Activated CD8-positive, alpha-beta memory T cell treated with anti-CD3 and anti-CD28 coated beads for 36 hours (primary cell): ENCODE results near the gene CCDC89. TPM values are rescaled to one million over a fixed set of nuclear protein-coding genes. Genes with fewer than 3 reads are reported as not detected.
"Not testable (repeated sequence)": the region's sequence is repeated elsewhere in the genome, so short reads cannot be mapped to it uniquely, and the experiment has no call there.

ENCODE experiments used
- CTCF ChIA-PET: fragments of 350-600 bp; sonication (Branson Sonifier 250); formaldehyde crosslinking; loops from one replicate; lab custom pipeline; 2021; ENCODE audit warnings: antibody characterized with exemption; lab: Charles Lee
- POLR2A ChIA-PET: fragments of 350-600 bp; sonication (Branson Sonifier 250); formaldehyde crosslinking; loops from one replicate; lab custom pipeline; 2021; ENCODE audit warnings: antibody characterized with exemption; lab: Charles Lee
- total RNA-seq, 2 experiments: library from RNA; stranded (reverse); gene quantifications; one replicate each; pipeline ENCODE4 v1.2.3, GENCODE V29; 2021

The CCDC89 gene
- total RNA-seq, 2 experiments from 2014 or later: not detected

DNA sequence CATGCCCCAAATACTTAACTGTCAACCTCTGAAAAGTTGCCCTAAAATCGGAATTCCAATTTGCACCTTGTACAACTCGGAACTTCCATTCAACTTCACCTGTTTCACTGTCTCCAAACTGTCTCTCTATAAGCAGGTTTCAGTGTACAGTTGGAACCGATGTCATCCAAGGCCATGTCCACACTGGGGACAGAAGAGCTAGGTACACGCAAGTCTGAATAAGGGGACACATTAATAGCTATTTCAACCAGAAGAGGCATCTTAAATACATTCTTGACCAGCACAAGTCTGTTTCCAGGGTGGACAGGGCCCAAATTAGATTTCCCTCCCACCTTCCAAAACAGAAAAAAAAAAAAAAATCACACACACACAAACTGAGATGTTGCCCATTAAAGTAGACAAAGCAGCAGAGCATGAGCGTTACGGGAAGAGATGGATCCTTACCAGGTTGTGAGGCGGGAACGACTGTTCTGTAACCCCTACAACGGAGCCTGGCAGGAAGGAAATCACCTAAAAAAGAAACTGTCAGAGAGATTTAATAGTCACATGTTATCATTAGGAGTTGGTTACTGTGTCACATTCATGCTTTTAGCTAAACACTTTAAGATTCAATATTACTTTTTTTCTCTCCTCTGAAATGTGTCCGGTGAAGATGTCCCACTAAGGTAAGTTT is 22.8 kb downstream of the CCDC89 start:
- ChIA-PET POLR2A (interaction anchor here (0.7 to 2.1 kb wide), 4 partner anchors 14 to 154 kb away, joined by 3 to 13 read pairs (median 3); partner anchors contain the start of gene TMEM126A), CTCF (interaction anchor here (0.8 to 1.8 kb wide), 4 partner anchors 10 to 191 kb away, joined by 3 to 8 read pairs (median 4); partner anchors contain the start of gene CCDC83)

DNA sequence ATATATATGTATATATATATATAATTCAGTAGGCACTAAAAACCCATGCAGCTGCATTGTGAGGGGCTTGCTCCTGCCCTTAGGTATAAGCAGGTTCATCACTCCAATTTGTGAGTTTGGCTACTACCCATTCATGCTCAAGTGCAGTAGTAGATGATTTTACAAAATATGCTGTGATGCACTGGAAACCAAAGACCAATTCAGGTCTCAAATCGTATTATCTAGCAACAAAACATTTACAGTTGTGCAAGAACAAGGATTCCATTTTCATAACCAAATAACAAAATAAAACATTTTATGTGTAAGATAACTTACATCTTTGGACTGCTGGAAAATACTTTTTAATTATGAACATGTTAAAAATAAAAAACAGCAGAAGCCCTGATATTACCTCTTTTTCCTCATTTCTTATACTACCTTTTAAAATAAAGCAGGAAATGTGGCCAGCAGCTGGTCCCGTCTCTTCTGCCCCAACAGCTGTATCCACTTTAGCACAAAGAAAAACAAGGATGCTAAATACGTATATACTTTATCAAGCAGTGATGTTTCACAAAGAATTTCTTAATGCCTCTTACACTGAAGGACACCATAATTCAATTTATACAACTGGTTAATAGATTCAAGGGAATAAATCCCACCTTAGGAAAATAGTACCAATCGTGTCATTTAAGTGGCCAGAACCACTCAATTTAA is 23.9 kb downstream of the CCDC89 start:
- ChIA-PET POLR2A (no interaction called here), CTCF (interaction anchor here (1.3 to 1.8 kb wide), 2 partner anchors 26 to 192 kb away, joined by 3 to 4 read pairs; partner anchors contain the start of gene CCDC83)

DNA sequence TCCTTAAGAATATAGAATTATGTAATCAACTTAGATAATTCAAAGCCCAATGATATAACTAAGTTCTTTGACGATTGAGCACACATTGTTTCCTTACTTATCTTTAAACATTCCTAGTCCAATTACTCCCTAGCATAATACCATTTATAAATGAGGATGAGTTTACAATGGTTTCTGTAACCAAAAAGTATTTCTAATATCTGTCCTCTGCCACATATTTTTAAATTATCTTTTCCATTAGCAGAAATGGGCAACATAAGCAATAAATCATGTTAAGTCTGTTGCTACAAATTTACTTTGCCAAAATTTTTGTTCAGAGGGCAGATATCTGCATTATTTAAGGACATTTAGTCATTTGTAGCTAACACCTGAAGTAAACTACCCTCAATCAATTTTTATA is 27.8 kb downstream of the CCDC89 start:
- ChIA-PET POLR2A (no interaction called here), CTCF (no interaction called here)

DNA sequence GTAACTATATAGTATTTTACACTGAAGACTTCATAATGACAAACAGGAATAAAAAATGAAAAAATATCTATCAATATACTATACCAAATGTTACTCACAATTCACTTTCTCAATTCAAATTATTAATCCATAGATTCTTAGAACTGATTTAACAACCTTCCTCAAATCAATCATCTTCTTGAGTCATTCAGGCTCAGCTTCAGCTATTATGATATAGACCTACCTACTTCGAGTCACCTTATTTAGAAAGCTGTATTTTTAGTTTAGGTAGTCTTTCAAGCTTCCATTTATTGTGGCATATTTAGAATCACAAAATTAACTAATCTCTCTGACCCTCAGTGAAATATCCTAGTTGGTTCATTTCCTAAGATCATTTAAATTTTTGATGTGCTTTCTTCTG is 29.2 kb downstream of the CCDC89 start:
- POLR2A ChIA-PET: no interaction called here
- CTCF ChIA-PET: no interaction called here

DNA sequence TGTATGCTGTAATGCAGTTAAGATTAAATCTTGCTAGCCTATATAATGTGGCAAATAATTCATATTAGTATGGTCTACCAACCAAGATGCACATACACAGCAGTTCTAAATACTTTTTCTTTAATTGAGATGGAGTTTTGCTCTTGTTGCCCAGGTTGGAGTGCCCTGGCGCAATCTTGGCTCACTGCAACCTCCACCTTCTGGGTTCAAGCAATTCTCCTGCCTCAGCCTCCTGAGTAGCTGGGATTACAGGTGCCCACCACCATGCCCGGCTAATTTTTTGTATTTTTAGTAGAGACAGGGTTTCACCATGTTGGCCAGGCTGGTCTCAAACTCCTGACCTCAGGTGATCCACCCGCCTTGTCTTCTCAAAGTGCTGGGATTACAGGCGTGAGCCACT is 31.7 kb downstream of the CCDC89 start:
- POLR2A ChIA-PET: not testable (repeated sequence)
- CTCF ChIA-PET: interaction anchor here (1.1 kb wide), 1 partner anchor 9 kb away, joined by 3 read pairs; no protein-coding TSS in a partner anchor

DNA sequence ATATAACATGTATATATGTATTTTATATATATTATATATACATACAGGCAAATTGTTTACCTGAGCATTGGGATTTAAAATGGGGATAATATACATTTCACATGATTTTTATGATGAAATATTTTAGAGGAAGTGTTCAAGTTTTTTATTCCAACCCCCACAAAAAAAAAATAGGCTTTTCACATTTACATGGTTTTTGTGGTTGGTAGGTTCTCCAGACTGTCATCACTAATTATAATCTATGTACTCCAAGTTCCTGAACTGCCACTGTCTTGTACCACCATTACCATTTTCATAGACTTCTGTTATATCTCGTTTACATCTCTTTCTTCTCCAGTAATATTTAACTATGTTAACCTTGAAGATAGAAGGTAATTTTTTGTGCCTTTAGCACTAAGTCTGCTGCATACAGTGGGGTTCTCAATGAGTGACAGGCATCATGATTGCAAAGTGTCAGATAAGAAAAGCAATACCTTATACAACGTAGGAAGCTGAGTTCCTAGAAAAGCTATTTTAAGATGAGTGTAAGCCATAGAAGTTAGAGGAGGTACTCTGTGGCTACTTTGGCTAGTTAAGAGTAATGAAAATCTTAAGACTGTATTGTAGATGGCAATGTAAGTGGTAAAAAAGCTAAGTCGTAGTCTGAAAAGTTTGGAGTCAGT is 33.1 kb downstream of the CCDC89 start:
- ChIA-PET CTCF (interaction anchor here (1.1 kb wide), 1 partner anchor 11 kb away, joined by 3 read pairs; no protein-coding TSS in a partner anchor), POLR2A (interaction anchor here (0.5 kb wide), 1 partner anchor 106 kb away, joined by 4 read pairs; no protein-coding TSS in a partner anchor)

DNA sequence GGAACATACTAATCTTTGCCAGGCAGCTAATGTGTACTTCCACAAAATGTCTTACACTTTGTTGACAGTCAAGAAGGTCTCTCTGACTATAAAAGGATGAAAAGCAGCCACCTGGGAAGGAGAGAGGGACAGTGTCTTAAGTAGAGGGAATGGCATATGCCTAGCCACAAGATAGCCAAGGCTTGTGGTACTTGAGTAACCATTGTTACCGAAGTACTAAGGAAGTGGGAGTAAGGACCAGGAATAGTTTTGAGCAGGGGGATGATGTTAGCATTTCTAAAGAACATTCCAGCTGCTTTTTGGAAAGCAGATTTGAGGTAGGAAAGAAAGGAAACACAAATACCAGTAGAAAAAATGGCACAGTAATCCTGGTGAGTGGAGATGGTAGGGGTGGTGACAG is 34.9 kb downstream of the CCDC89 start:
- POLR2A ChIA-PET: interaction anchor here (0.6 to 1.0 kb wide), 2 partner anchors 9 to 13 kb away, joined by 3 to 4 read pairs; no protein-coding TSS in a partner anchor
- CTCF ChIA-PET: interaction anchor here (0.7 kb wide), 1 partner anchor 135 kb away, joined by 4 read pairs; no protein-coding TSS in a partner anchor

DNA sequence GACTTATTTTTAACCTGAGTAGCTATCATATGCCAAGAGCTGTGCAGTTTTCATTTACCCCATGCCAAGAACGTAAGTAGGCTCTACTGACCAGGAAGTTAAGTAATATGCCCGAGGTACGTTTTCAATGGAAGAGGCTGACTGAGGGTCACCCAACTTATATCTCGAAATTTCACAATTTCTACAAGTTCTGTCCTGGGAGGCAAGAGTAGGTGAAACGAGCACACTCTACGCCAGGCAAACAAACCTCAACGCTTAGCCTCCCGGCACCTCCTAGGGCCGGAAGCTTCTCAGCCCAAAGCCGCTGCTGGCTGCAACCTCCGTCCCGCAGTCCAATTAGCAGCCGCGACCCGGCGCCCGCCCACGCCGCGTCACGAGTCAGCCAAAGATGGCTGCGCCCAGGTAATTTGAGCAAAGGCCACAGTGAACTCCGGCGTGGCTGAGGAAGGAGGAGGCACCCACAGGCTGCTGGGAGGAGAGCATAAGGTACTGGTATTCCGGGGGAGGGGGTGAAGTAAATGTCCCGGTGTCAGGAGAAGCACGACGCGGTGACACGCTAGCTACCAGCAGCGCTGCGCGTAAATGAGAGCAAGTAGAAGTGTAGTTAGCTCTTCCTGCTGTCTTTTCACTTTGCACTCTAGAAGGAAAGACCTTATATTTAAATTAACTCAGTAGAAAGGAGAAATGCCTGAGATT is 38.2 kb downstream of the CCDC89 start, which contains the start of gene TMEM126A:
Gene TMEM126A, plus strand, starts transcription at position 364 of the 696 bp plus-strand sequence. CDS start 2,289 bp downstream, outside the sequence.
- POLR2A ChIA-PET: interaction anchor here (0.7 to 2.1 kb wide), 3 partner anchors 12 to 20 kb away, joined by 5 to 13 read pairs (median 11); partner anchors contain the start of genes CREBZF, DLG2 and TMEM126B
- CTCF ChIA-PET: interaction anchor here (0.7 to 1.1 kb wide), 2 partner anchors 19 to 28 kb away, joined by 3 read pairs; partner anchors contain the start of gene TMEM126B

DNA sequence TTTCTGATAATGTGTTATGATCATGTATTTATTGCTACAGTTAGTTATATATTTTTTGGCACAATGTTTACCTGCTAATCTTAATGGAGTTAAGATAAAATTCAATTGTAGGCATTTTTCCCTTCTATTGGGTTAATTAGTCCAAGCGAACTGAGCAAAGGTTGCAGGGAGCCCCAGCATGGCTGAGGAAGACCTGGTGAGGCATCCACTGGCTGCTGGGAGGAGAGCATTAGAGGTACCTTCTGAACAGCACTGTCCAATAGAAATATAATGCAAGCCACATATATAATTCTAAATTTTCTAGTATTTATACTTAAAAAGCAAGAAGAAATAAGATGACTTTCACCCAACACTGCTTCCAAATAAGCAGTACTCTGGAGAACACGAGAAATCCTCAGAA is 38.9 kb downstream of the CCDC89 start:
- POLR2A ChIA-PET: interaction anchor here (0.7 to 2.1 kb wide), 3 partner anchors 11 to 19 kb away, joined by 5 to 13 read pairs (median 11); partner anchors contain the start of genes CREBZF, DLG2 and TMEM126B
- CTCF ChIA-PET: interaction anchor here (0.7 kb wide), 1 partner anchor 27 kb away, joined by 3 read pairs; no protein-coding TSS in a partner anchor

DNA sequence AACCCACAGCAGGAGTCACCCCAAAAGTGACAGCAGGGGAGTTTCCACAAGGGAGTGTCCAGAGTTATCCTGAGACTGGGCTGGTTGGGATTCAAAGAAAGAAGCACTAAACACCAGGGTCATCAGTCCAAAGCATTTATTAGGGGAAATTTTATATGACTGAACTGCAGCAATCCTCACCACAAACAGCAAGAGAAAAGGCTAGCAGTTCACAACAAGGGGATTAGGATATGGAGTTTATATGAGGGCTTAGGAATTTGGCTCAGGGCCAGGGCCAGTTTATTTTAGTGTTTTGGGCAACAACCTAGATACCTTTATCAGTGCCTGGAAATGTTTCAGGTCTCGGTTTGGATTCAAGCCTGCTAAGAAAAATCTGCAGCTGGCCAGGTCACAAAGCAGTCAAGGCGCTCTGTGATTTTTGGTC is 42.8 kb downstream of the CCDC89 start:
- POLR2A ChIA-PET: no interaction called here
- CTCF ChIA-PET: no interaction called here

DNA sequence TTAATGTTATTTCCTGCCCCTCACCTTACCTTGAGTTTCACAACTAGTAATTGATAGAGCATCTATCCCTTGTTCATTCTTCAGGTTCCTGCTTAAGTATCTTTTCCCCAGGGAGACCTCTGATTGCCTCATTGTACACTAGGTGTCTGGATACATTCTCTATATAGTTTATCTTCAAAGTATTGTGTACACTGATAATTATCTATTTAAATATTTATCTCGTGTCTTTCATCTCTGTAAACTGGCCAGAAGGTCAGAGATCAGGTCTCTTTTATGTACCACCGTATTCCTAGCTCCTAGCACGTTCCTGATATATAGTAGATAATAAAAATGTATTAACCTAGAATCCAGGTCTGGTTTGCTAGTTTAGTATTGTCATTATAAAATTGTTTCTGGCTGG is 51.2 kb downstream of the CCDC89 start:
- ChIA-PET POLR2A (no interaction called here), CTCF (no interaction called here)

Other genes starting within 250 kb of the CCDC89 start
- gene DLG2, start 58.9 kb downstream of the CCDC89 start, total RNA-seq: 1 to 10 TPM; 1.2 to 1.4 TPM
- 10 to 100 TPM; 56.1 to 58.9 TPM for gene TMEM126B, start 57.6 kb downstream of the CCDC89 start, total RNA-seq
- gene TMEM126A, start 38.2 kb downstream of the CCDC89 start, total RNA-seq: 10 to 100 TPM; 61.9 to 65.1 TPM
- 10 to 100 TPM; 41.8 to 43.7 TPM for gene CREBZF, start 21.1 kb downstream of the CCDC89 start, total RNA-seq
- 1 to 10 TPM; 8.1 to 9.3 TPM for gene SYTL2, start 124.9 kb upstream of the CCDC89 start, total RNA-seq
- not detected for gene CCDC83, start 169.2 kb upstream of the CCDC89 start, total RNA-seq